K562 (cell line): Measurements from ENCODE around the gene MPG. TPM values are rescaled to one million over a fixed set of nuclear protein-coding genes. Genes with fewer than 3 reads are reported as not detected.

Experiments used
- AFF1 ChIP-seq, 2 experiments: fragments of 450-650 bp; IDR thresholded peaks; 2 replicates each; pipeline ENCODE4 v1.6.1; 2018; ENCODE audit warnings: mild to moderate bottlenecking in 2 of 2, low read depth in 1 of 2; ENCODE audit not compliant: partially characterized antibody in 2 of 2
- ARID2 ChIP-seq: fragments of 450-650 bp; IDR thresholded peaks from 2 replicates; pipeline ENCODE4 v1.6.1; 2017; ENCODE audit warnings: antibody characterized with exemption, mild to moderate bottlenecking
- ATF1 ChIP-seq, 2 experiments: fragments of 450-650 bp in 1 of 2; IDR thresholded peaks; 2 replicates each; pipeline ENCODE4 v1.6.1; 2016; ENCODE audit warnings: missing compliant biosample characterization in 1 of 2, missing genetic modification characterization in 1 of 2
- ATF2 ChIP-seq: sonication (generic); formaldehyde crosslinking; IDR thresholded peaks from 2 replicates; pipeline ENCODE4 v1.8.1; 2022; ENCODE audit warnings: missing genetic modification reagents
- CCAR2 ChIP-seq: fragments of 200-400 bp; formaldehyde crosslinking; IDR thresholded peaks from 2 replicates; pipeline ENCODE4 v1.6.1; 2017; ENCODE audit warnings: mild to moderate bottlenecking, low read depth, low read length
- CHD4 ChIP-seq: fragments of 200-600 bp; sonication (generic); IDR thresholded peaks from 3 replicates; pipeline ENCODE4 v1.6.1; 2012; ENCODE audit warnings: low read depth, mild to moderate bottlenecking, mixed read lengths, low read length, inconsistent platforms; ENCODE audit not compliant: insufficient read depth, insufficient replicate concordance, poor library complexity, severe bottlenecking
- HOXB6 ChIP-seq: fragments of 250-450 bp; sonication (Bioruptor Pico); IDR thresholded peaks from 2 replicates; pipeline ENCODE4 v1.5.1; 2022; ENCODE audit warnings: mild to moderate bottlenecking, borderline replicate concordance
- KDM4B ChIP-seq, 2 experiments: fragments of 450-650 bp in 1 of 2; sonication (generic) in 1 of 2; IDR thresholded peaks; 2 replicates each; pipeline ENCODE4 v1.6.1; 2016 to 2017; ENCODE audit warnings: borderline replicate concordance in 2 of 2, antibody characterized with exemption in 1 of 2, low read depth in 1 of 2, mild to moderate bottlenecking in 1 of 2
- NFE2L1 ChIP-seq: fragments of 450-650 bp; IDR thresholded peaks from 2 replicates; pipeline ENCODE4 v1.6.1; 2016; ENCODE audit warnings: missing genetic modification characterization, low read depth, mild to moderate bottlenecking, missing compliant biosample characterization, moderate library complexity, borderline replicate concordance
- POLR2AphosphoS2 ChIP-seq: IDR thresholded peaks from 2 replicates; pipeline ENCODE4 v1.6.1; 2012; ENCODE audit warnings: low read length, improper control_type of control experiment
- SP1 ChIP-seq: sonication (generic); formaldehyde crosslinking; IDR thresholded peaks from 2 replicates; pipeline ENCODE4 v1.8.1; 2022; ENCODE audit warnings: mild to moderate bottlenecking, missing genetic modification reagents
- STAT5A ChIP-seq: IDR thresholded peaks from 2 replicates; pipeline ENCODE4 v1.6.1; 2012; ENCODE audit warnings: low read length, inconsistent platforms, borderline replicate concordance
- TAF1 ChIP-seq: IDR thresholded peaks from 2 replicates; pipeline ENCODE4 v1.6.1; 2011; ENCODE audit warnings: mild to moderate bottlenecking, low read length, moderate library complexity; ENCODE audit not compliant: insufficient read depth, control insufficient read depth, severe bottlenecking; ENCODE audit errors: extremely low read depth
- TCF15 ChIP-seq: fragments of 250-450 bp; sonication (Bioruptor Pico); IDR thresholded peaks from 2 replicates; pipeline ENCODE4 v1.8.0; 2022; ENCODE audit warnings: moderate library complexity, mild to moderate bottlenecking, inconsistent platforms
- VEZF1 ChIP-seq: fragments of 200-800 bp; sonication (Bioruptor generic); IDR thresholded peaks from 2 replicates; pipeline ENCODE4 v1.6.1; 2017; ENCODE audit warnings: missing genetic modification characterization, missing compliant biosample characterization
- ZFP91 ChIP-seq: sonication (generic); formaldehyde crosslinking; IDR thresholded peaks from 2 replicates; pipeline ENCODE4 v1.8.0; 2022; ENCODE audit warnings: mild to moderate bottlenecking, missing genetic modification reagents
- ZNF239 ChIP-seq: fragments of 250-450 bp; sonication (Bioruptor Pico); IDR thresholded peaks from 2 replicates; pipeline ENCODE4 v1.4.0; 2020; ENCODE audit warnings: mild to moderate bottlenecking
- ZNF778 ChIP-seq: fragments of 450-650 bp; formaldehyde crosslinking; IDR thresholded peaks from 2 replicates; pipeline ENCODE4 v1.4.0; 2020; ENCODE audit warnings: mild to moderate bottlenecking, moderate library complexity
- polyA plus RNA-seq, 8 experiments: library from polyadenylated mRNA; depleted of rRNA in 4 of 8; stranded (reverse) in 5 of 8; unstranded in 3 of 8; fragments of >200 nt; fragmentation: Nextera tagmentation in 2 of 8; fragmentation: Illumina TruSeq in 1 of 8; extraction: Ambion mirVana in 2 of 8; extraction: Trizol in 1 of 8; gene quantifications; 2 replicates each; pipeline versions ENCODE4 v1.2.1 to v1.2.3, GENCODE V29; 2011 to 2014; ENCODE audit warnings: inconsistent platforms in 1 of 8, missing spikeins in 1 of 8
- total RNA-seq, 7 experiments: library from RNA; depleted of rRNA in 6 of 7; stranded (reverse); fragments of >200 nt in 6 of 7; fragmentation: Illumina TruSeq in 2 of 7; extraction: Trizol in 2 of 7; gene quantifications; 2 replicates each; pipeline versions ENCODE4 v1.2.1 to v1.2.3, GENCODE V29; 2011 to 2021; ENCODE audit warnings: low replicate concordance in 1 of 7

Gene MPG
- total and polyA plus RNA-seq, 9 of the 15 experiments (the other 6 are each of a cell fraction or from before 2014, with no cell fraction given) = 0.42 to 226 (median 36.2) TPM

- TF ChIP-seq AFF1 (IDR thresholded peaks at IDR 0.05; ENCODE audit: low read depth in 1 of 2, partially characterized antibody in 2 of 2) (no peak), ZFP91 (CRISPR knock-in tag) (no peak), CCAR2 (no peak), TCF15 (CRISPR knock-in tag) (no peak), TAF1 (peak; percentile 56), ARID2 (no peak), ATF1 (CRISPR knock-in tag; IDR thresholded peaks at IDR 0.05) (no peak), ATF1 (tag; IDR thresholded peaks at IDR 0.05) (no peak), ATF2 (CRISPR knock-in tag) (no peak), VEZF1 (CRISPR knock-in tag) (peak; percentile 98), ZNF239 (CRISPR knock-in tag) (no peak), STAT5A (no peak), SP1 (CRISPR knock-in tag) (0 out of 2 replicates have a peak, but pooled peaks have one; percentile 23), CHD4 (peak; percentile 23), POLR2AphosphoS2 (no peak), ZNF778 (CRISPR knock-in tag) (no peak), KDM4B (IDR thresholded peaks at IDR 0.05; ENCODE audit: borderline replicate concordance in 2 of 2, low read depth in 1 of 2) (peak in 1 of 2 experiments; percentile 72; a peak in 1 of 4 replicates), HOXB6 (CRISPR knock-in tag) (no peak), NFE2L1 (tag) (no peak)
Observed at GRCh38 chr16:77807-78443, at the start of gene MPG (continued).
